ENCODE measurements around the gene RNF8. TPM values are rescaled to one million over a fixed set of nuclear protein-coding genes. Genes with fewer than 3 reads are reported as not detected.

The RNF8 gene
- total RNA-seq, 4 donors from 2014 or later = 6.9 to 17.8 (median 11.9) TPM

DNA sequence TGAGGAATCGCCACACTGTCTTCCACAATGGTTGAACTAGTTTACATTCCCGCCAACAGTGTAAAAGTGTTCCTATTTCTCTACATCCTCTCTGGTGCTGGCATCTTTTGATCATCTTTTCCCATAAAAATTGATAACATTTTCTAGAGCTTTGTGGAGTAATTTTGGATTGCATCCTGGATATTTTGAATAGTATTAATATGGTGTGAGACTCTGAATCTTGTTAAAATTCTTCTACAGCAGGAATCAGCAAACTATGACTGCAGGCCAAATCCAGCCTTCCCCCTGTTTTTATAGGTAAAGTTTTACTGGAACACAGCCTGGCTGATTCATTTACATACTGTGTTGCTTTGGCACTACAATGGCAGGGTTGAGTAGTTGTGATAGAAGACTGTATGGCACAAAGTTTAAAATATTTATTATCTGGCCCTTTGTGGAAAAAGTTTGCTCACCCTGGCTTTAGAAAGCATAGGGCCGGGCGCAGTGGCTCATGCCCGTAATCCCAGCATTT is 15.0 kb upstream of the RNF8 start:
- DNase-seq (no peak), ATAC-seq (no peak)
- in situ Hi-C loops (cut with MboI; ENCODE audit: low sequenced_read_pairs in 4 of 4) (loop anchor here in 1 of 4 donors (25.0 kb wide), 1 partner anchor 224 kb away; no protein-coding TSS in a partner anchor), intact Hi-C loops (cut with DNase I; ENCODE audit: low total_unique reads) (no loop called here)
- H3K27me3 ChIP-seq = no peaks in the 10 kb centered on the region
- H3K4me1 ChIP-seq = peaks cover 9 to 12% of the 10 kb centered on the region in 2 donors
- TF ChIP-seq POLR2A (IDR thresholded peaks at IDR 0.05) = no peak
- TF ChIP-seq CTCF (IDR thresholded peaks at IDR 0.05 in 4 of 5, conservative IDR thresholded peaks at IDR 0.05 in 1 of 5) = no peak
- no peak overlapping the region for H3K4me3 ChIP-seq
- H3K9me3 ChIP-seq = no peaks in the 10 kb centered on the region
- H3K27ac ChIP-seq = no peak overlapping the region
- H3K36me3 ChIP-seq = no peaks in the 10 kb centered on the region

- DNase-seq (no peak), ATAC-seq (no peak)
- TF ChIP-seq CTCF (IDR thresholded peaks at IDR 0.05 in 4 of 5, conservative IDR thresholded peaks at IDR 0.05 in 1 of 5) = no peak
- no peak for TF ChIP-seq POLR2A (IDR thresholded peaks at IDR 0.05)
- Histone ChIP-seq H3K27ac (no peak overlapping the region), H3K4me1 (peaks cover under 1 to 4% of the 10 kb centered on the region in 2 donors), H3K4me3 (no peak overlapping the region), H3K27me3 (no peaks in the 10 kb centered on the region), H3K9me3 (no peaks in the 10 kb centered on the region), H3K36me3 (no peaks in the 10 kb centered on the region)
- intact Hi-C loops (cut with DNase I; ENCODE audit: low total_unique reads) (no loop called here), in situ Hi-C loops (cut with MboI; ENCODE audit: low sequenced_read_pairs in 4 of 4) (loop anchor here in 1 of 4 donors (25.0 kb wide), 1 partner anchor 222 kb away; no protein-coding TSS in a partner anchor)
These were observed 13.8 kb upstream of the RNF8 start for GRCh38 chr6:37339741-37340638.

DNA sequence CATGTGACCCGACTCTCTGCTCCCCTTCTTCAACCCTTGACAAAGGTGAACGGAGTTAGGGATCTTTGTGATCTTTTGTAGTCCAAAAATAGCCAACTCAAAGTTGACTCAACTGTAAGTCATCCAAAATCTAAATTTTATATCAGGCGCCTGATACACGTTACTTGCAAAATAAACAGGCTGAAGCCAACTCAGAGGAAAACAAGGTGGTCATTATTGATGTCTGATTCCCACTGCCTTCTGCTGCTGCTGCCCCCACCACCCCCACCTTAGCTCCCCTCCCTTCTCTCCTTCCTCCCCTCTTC is 13.2 kb upstream of the RNF8 start:
- intact Hi-C loops (cut with DNase I; ENCODE audit: low total_unique reads) (no loop called here), in situ Hi-C loops (cut with MboI; ENCODE audit: low sequenced_read_pairs in 4 of 4) (loop anchor here in 1 of 4 donors (25.0 kb wide), 1 partner anchor 222 kb away; no protein-coding TSS in a partner anchor)
- no peak overlapping the region for H3K4me3 ChIP-seq
- TF ChIP-seq CTCF (IDR thresholded peaks at IDR 0.05 in 4 of 5, conservative IDR thresholded peaks at IDR 0.05 in 1 of 5) = no peak
- no peak for TF ChIP-seq POLR2A (IDR thresholded peaks at IDR 0.05)
- H3K36me3 ChIP-seq = no peaks in the 10 kb centered on the region
- no peak overlapping the region for H3K27ac ChIP-seq
- ATAC-seq (peak in 1 of 2 donors; percentile 54), DNase-seq (no peak)
- peaks cover 0 to 4% of the 10 kb centered on the region in 2 donors for H3K4me1 ChIP-seq
- H3K9me3 ChIP-seq = no peaks in the 10 kb centered on the region
- H3K27me3 ChIP-seq = no peaks in the 10 kb centered on the region

DNA sequence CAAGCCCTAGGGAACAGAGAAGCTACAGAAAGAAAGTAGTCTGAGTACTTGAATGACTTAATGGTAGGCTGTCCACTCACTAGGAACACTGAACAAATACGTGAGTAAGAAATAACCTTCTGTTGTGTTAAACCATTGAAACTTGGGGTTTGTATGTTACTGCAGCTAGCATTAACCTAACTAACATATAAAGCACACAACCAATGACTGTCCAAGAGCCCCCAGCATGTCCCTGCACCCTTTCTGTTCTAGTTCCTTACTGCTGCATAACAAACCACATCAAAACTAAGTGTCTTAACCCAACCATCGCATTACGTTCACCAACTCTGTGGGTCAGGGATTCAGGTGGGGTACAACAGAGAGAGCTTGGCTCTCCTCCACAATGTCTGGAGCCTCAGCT is 10.5 kb upstream of the RNF8 start:
- Histone ChIP-seq H3K27ac (no peak overlapping the region), H3K27me3 (no peaks in the 10 kb centered on the region), H3K4me3 (no peak overlapping the region), H3K4me1 (peaks cover 0 to 4% of the 10 kb centered on the region in 2 donors), H3K36me3 (no peaks in the 10 kb centered on the region), H3K9me3 (no peaks in the 10 kb centered on the region)
- DNase-seq (no peak), ATAC-seq (no peak)
- in situ Hi-C loops (cut with MboI; ENCODE audit: low sequenced_read_pairs in 4 of 4) = loop anchor here in 1 of 4 donors (25.0 kb wide), 1 partner anchor 219 kb away; no protein-coding TSS in a partner anchor
- intact Hi-C loops (cut with DNase I; ENCODE audit: low total_unique reads) = no loop called here
- no peak for TF ChIP-seq POLR2A (IDR thresholded peaks at IDR 0.05)
- no peak for TF ChIP-seq CTCF (IDR thresholded peaks at IDR 0.05 in 4 of 5, conservative IDR thresholded peaks at IDR 0.05 in 1 of 5)

All from gastrocnemius medialis (tissue), 4 donors.